ENCODE data around the gene CERT1.
"Not testable (repeated sequence)": the region's sequence is repeated elsewhere in the genome, so short reads cannot be mapped to it uniquely, and the experiment has no call there.

CERT1 gene

GRCh38 chr5:75348241-75348640, 163.2 kb downstream of the CERT1 start:
- DNase-seq: no peak

DNA sequence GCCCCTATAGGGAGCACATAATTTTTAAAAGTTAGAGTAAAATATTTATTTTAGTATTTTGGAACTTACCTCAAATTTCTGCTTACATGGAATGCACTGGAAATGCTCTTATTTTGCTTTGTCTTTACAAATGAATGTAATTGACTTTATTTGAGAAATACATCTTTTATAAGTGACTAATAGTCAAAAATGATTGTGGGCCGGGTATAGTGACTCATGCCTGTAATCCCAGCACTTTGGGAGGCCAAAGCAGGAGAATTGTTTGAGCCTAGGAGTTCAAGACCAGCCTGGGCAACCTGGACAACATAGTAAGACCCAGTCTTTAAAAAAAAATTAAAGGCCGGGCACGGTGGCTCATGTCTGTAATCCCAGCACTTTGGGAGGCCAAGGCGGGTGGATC, 168.6 kb downstream of the CERT1 start:
- DNase-seq: no peak

- no peak for DNase-seq
Measured at GRCh38 chr5:75341934-75342333, 169.5 kb downstream of the CERT1 start.

DNA sequence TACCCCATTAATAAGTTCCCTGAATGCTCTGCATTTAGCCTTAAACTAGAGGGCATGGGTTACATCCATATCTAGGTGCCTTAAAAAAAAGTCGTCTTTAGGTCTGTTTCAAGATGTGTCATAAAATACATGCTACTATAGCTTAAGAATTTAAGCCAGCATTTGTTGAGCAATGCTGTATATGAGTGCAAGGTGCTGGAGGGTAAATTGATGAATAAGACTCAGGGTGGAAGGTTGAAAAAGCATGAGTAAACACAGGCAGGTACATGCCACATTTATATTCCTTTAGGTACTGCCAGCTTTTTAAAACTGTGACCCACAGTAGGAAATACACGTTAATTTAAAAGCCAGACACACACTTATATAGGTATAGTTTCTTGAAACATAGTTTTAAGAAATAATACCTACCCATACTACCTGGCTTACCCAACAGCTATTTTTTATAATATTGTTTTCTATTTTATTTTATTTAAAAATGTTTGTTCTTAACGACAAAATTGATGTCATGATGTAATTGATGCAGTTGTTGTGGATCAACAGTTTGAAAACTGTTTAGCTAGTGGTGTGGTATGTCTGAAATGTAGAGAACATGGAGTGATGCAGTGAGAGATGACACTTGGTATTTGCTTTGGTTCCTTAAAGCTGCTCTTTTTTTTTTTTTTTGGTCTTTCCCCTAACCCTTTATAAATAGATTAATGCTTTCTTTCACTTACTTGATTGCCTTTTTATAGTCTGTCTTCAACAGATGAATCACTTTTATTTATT, 170.5 kb downstream of the CERT1 start:
- DNase-seq: no peak

- no peak for DNase-seq
Measured at GRCh38 chr5:75338408-75338807, 173.0 kb downstream of the CERT1 start.

DNA sequence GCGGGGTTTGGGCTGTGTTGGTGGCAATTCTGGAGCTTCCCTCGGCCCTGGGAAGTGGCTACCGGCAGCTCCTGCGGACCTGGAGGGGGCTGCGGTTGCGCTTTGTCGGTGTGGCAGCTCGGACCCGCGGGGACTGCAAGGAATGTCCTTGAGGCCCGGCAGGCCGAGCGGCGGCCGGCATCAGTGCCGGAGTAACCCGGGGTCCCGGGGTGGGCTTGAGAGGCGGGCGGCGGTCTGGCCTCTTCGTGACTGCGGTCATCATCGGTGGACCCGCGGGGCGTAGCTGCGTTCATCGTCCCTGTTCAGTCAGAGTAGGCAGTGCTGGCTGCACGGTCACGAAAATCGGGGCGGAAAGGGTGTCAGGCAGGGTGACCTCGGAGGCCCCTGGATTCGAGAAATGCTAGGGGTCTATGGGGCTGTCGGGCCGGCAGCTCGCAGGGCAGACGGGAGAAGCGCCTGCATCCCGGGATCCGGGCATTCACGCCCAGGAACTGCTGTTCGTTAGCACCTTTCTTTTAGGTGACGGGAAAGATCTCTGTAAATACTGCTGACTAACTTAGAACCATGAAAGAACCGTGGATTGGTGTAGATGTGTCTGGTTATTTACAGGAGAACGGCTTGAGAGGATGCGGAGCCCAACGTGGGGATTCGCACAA, 173.9 kb downstream of the CERT1 start:
- peak; percentile 84 for DNase-seq

DNA sequence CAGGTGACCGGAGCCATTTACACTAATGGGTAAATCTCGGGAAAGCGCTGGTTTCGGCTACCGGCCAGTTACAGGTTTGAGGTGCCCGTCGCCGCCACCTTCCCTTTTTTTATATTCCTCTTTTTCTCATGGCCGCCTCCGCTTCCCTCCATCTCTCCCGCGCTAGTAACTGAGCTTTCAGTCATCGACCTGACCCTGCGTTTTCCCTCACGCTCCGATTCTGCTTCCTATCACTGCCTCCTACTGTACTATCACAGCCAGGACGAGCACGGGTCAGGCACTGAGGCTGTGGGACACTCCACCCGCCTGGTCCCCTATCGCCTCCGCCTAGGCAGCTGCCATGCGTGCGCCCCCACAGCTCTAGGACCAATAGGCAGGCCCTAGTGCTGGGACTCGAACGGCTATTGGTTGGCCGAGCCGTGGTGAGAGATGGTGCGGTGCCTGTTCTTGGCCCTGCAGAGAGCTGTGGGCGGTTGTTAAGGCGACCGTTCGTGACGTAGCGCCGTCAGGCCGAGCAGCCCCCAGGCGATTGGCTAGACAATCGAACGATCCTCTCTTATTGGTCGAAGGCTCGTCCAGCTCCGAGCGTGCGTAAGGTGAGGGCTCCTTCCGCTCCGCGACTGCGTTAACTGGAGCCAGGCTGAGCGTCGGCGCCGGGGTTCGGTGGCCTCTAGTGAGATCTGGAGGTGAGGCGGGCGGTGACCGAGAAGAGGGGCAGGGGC, 174.7 kb downstream of the CERT1 start, which contains the start of gene HMGCR:
HMGCR (plus strand) TSS at position 606 of the 722 bp plus-strand sequence. CDS start 5,386 bp downstream, outside the sequence.
- peak; percentile 94 for DNase-seq

DNA sequence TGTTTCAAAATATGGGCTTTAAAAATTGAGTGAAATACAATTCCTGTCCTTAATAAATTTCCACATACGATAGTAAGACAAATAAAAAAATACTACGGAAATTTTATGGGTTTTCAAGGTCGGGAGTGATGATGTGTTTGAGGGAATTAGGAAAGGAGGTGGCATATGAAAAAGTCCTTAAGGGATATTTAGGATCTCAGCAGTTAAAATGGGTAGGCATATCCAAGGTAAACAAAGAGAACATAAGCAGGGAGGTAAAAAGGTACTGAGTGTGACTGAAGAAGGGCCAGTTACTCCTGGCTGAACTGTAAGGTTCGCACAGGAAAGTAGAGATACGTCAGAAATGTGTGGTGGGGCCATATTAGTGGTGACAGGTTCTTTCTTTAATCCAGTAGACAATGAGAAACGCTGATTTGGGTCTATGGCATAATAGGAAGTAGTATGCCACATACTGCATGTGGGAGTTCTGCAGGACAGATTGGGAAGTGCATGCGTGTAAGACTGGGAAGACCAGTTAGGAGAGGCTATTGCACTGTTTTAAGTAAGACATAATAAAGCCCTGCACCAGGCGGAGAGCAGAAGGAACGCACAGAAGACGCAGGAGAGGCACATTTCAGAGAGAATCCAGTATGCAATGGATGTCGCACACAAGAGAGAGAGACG, 175.3 kb downstream of the CERT1 start:
- DNase-seq: no peak

DNA sequence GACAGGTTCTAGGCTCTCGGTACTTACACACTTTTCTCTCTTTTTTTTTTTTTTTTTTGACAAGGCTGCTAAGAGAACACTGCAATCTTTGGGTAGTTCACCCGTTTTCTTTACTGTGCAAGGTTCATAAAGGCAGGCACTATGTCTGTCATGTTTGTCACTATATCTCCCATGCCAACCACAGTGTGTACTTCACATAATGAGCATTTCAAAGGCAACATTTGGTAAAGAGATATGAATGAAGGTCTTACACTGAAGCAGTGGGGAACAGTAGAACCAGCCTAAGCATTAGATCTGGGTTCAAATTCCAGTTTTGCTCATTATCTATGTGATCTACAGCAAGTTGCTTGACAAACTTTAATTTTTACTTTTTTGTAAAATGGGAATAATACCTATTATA, 175.9 kb downstream of the CERT1 start:
- no peak for DNase-seq

DNA sequence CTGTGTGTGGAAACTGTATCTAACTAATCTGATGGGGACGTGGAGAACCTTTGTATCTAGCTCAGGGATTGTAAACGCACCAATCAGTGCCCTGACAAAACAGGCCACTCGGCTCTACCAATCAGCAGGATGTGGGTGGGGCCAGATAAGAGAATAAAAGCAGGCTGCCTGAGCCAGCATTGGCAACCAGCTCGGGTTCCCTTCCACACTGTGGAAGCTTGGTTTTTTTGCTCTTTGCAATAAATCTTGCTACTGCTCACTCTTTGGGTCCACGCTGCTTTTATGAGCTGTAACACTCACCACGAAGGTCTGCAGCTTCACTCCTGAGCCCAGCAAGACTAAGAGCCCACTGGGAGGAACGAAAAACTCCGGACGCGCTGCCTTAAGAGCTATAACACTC, 177.0 kb downstream of the CERT1 start:
- not testable (repeated sequence) for DNase-seq

GRCh38 chr5:75333759-75334158, 177.7 kb downstream of the CERT1 start:
- not testable (repeated sequence) for DNase-seq

- DNase-seq: no peak
Measured at GRCh38 chr5:75331095-75332090, 180.0 kb downstream of the CERT1 start.

DNA sequence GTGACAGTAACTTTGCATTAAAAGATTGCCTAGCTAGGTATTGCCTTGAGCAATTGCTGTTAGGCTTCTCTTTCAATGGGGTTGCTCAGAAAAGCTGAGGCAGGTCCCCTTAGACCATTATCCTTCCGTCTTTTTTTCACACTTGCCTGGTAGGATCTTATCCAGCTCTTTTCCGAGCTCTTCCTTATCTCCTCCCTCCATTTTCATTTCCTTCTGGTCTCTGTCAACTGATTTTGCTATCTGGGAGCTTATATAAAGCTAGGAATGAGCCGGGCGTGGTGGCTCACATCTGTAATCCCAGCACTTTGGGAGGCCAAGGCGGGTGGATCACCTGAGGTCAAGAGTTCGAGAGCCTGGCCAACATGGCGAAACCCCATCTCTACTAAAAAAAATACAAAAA, 181.0 kb downstream of the CERT1 start:
- DNase-seq: no peak

All from right kidney (tissue), 1 donor.